ENCODE results near the gene REEP5. TPM values are rescaled to one million over a fixed set of nuclear protein-coding genes. Genes with fewer than 3 reads are reported as not detected.

Gene REEP5
- total RNA-seq, 1 experiment from 2014 or later = 46.2 TPM

DNA sequence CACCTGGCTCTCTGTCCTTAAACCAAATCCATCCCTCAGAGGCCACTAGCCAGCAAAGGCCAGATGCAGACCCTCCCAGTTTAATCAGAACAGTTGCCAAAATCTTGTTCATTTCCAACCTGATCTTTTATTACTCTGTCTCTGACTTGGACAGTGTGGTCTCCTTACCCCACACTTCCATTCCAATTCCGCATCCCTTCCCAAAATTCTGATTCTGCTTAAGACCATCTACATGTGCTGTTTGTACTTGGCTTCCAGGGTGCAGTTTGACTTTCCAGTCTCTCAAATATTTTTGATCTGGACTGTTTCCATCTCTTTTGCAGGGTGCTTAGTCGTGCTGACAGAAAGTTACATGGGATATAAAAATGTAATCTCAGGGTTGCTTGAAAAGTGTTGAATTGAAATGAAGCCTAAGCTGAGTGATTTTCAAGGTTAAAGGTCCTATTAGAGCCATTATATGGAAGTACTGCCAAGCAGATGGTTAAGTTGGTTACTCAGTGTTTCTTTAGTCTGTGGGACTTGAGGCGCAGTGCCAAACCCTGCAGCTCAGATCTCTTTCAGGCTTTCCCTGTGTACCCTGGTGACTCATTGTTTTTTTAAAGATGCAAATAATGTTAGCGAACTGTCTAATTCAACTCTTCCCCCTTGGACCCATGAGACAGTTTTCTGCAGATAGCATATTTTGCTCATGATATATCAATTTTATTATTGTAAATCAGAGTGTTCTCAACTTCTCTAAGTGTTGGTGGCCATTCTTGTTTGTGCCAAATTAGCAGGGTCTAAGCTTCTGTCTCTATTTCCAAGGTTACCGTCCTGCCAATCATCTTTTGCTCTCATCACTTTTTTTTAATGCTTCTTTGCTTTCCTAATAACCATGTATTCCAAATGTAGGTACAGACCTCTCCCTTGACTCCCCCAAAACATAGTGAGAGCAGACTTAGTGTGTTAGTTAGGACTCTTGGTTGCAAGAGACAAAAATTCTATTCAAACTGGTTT, 36.4 kb upstream of the REEP5 start:
- peaks cover 3 to 9% (median 7%) of the 10 kb centered on the region in 3 experiments; a peak in 6 of 7 replicates for H3K36me3 Mint-ChIP-seq (ENCODE audit: insufficient read depth in 1 of 3, low read depth in 3 of 3)

More for the DNA sequence above, 36.4 kb upstream of the REEP5 start:
- Histone ChIP-seq H3K4ac (ENCODE audit: low read depth, low read length) (no peak overlapping the region), H3K23ac (ENCODE audit: insufficient read length, low read depth, low read length) (no peak overlapping the region), H2BK5ac (ENCODE audit: insufficient read length, low read length) (no peak overlapping the region), H4K91ac (ENCODE audit: insufficient read length, low read depth, low read length) (no peak overlapping the region), H3T11ph (ENCODE audit: low read length) (no peak overlapping the region), H3K18ac (ENCODE audit: insufficient read length, low read depth, low read length) (no peak overlapping the region), H3K14ac (ENCODE audit: insufficient read depth, low read length) (no peak overlapping the region), H2AK5ac (ENCODE audit: insufficient read length, low read length) (no peak overlapping the region), H4K5ac (ENCODE audit: insufficient read length, low read depth, low read length) (no peak overlapping the region), H4K20me1 (ENCODE audit: control insufficient read depth, insufficient read depth, insufficient read length) (no peaks in the 10 kb centered on the region), H3K23me2 (ENCODE audit: insufficient read length, low read depth, low read length, poor library complexity, severe bottlenecking) (no peaks in the 10 kb centered on the region), H3K79me1 (ENCODE audit: insufficient read depth, low read depth, low read length, poor library complexity, severe bottlenecking) (no peaks in the 10 kb centered on the region), H2BK20ac (ENCODE audit: low read depth, low read length, poor library complexity, severe bottlenecking) (no peak overlapping the region), H3K56ac (ENCODE audit: insufficient read length, low read depth, low read length) (no peak overlapping the region), H2BK120ac (ENCODE audit: low read depth, low read length, poor library complexity, severe bottlenecking) (no peak overlapping the region), H3K27me3 (ENCODE audit: insufficient read depth, low read length) (no peaks in the 10 kb centered on the region), H2BK15ac (ENCODE audit: low read depth, low read length) (no peak overlapping the region), H3K27ac (ENCODE audit: insufficient read length, low read depth, low read length) (no peak overlapping the region), H3K79me2 (ENCODE audit: insufficient read depth, low read length) (no peaks in the 10 kb centered on the region), H3K9me3 (ENCODE audit: control insufficient read depth, low read depth, low read length) (no peaks in the 10 kb centered on the region), H2BK12ac (ENCODE audit: insufficient read length, low read depth, low read length) (no peak overlapping the region), H3K4me1 (ENCODE audit: insufficient read depth, low read length) (no peaks in the 10 kb centered on the region), H4K8ac (replicated peaks; ENCODE audit: insufficient read length, low read depth, low read length) (no peak overlapping the region), H3K4me2 (ENCODE audit: insufficient read depth, insufficient read length, low read length) (no peak overlapping the region), H3K9ac (ENCODE audit: extremely low read depth, insufficient read length, low read length) (no peak overlapping the region), H2AFZ (ENCODE audit: low read length) (no peak overlapping the region)
- no peaks in the 10 kb centered on the region; the same call in 1 of the 2 replicates for H3K27me3 Mint-ChIP-seq (ENCODE audit: low read depth)
- no peak overlapping the region for H3K4me3 Mint-ChIP-seq
- peaks cover 8 to 11% of the 10 kb centered on the region in 2 experiments for H3K9me3 Mint-ChIP-seq
- peak overlapping the region in 1 of 3 experiments; percentile 2; a peak in 1 of 7 replicates for H3K27ac Mint-ChIP-seq
- TF ChIP-seq, protein P1, sequence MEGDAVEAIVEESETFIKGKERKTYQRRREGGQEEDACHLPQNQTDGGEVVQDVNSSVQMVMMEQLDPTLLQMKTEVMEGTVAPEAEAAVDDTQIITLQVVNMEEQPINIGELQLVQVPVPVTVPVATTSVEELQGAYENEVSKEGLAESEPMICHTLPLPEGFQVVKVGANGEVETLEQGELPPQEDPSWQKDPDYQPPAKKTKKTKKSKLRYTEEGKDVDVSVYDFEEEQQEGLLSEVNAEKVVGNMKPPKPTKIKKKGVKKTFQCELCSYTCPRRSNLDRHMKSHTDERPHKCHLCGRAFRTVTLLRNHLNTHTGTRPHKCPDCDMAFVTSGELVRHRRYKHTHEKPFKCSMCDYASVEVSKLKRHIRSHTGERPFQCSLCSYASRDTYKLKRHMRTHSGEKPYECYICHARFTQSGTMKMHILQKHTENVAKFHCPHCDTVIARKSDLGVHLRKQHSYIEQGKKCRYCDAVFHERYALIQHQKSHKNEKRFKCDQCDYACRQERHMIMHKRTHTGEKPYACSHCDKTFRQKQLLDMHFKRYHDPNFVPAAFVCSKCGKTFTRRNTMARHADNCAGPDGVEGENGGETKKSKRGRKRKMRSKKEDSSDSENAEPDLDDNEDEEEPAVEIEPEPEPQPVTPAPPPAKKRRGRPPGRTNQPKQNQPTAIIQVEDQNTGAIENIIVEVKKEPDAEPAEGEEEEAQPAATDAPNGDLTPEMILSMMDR (conservative IDR thresholded peaks at IDR 0.05) = no peak
- peaks cover 17 to 25% of the 10 kb centered on the region in 2 experiments for H3K4me1 Mint-ChIP-seq
- WGBS (ENCODE audit: extremely low coverage, insufficient read length, low lambda C conversion rate) = no CpG with 5 or more reads among the region's 5 CpGs
- no peak for DNase-seq
